ENCODE measurements around the gene CCDC85C.

GRCh38 chr14:99619835-99620834 is 16.1 kb upstream of the CCDC85C start:
- TF ChIP-seq CTCF (IDR thresholded peaks at IDR 0.05) = no peak
- TF ChIP-seq POLR2AphosphoS5 (IDR thresholded peaks at IDR 0.05) = peak; percentile 61 to 90
- TF ChIP-seq POLR2A (IDR thresholded peaks at IDR 0.05) = no peak
